ENCODE results near the gene FRG2C.

GRCh38 chr3:75631541-75631940 is 32.6 kb upstream of the FRG2C start:
- no peak for TF ChIP-seq CTCF (IDR thresholded peaks at IDR 0.05; ENCODE audit: low read depth, low read length, poor library complexity, severe bottlenecking)
- TF ChIP-seq EZH2phosphoT487 (IDR thresholded peaks at IDR 0.05; ENCODE audit: borderline replicate concordance, low read length), result no peak

Measured in DOHH2 (cell line).